Liver (tissue), 9 donors: ENCODE data around the gene SORD. TPM values are rescaled to one million over a fixed set of nuclear protein-coding genes. Genes with fewer than 3 reads are reported as not detected.

ENCODE experiments used
- DNase-seq: peaks from one replicate; pipeline ENCODE4 v3.0.0-alpha.2; 2017; ENCODE audit warnings: low spot score
- H3K27ac ChIP-seq, 2 donors: one replicate each; pipeline ENCODE4 v1.7.0; 2013; ENCODE audit warnings: inconsistent platforms in 2 of 2, low read length in 2 of 2, control low read depth in 1 of 2, low read depth in 1 of 2, mild to moderate bottlenecking in 1 of 2
- H3K27me3 ChIP-seq, 4 donors: one replicate each; pipeline versions ENCODE4 v1.6.1 to v1.7.0; 2013; ENCODE audit warnings: low read length in 3 of 4, inconsistent platforms in 1 of 4, mild to moderate bottlenecking in 1 of 4, moderate library complexity in 1 of 4; ENCODE audit not compliant: control insufficient read depth in 4 of 4, insufficient read depth in 4 of 4
- H3K36me3 ChIP-seq, 4 donors: one replicate each; pipeline versions ENCODE4 v1.6.1 to v1.7.0; 2013; ENCODE audit warnings: low read length in 3 of 4, mild to moderate bottlenecking in 3 of 4, low read depth in 1 of 4, moderate library complexity in 1 of 4; ENCODE audit not compliant: control insufficient read depth in 4 of 4, insufficient read depth in 3 of 4
- H3K4me1 ChIP-seq, 4 donors: one replicate each; pipeline versions ENCODE4 v1.6.1 to v1.7.0; 2013; ENCODE audit warnings: low read length in 3 of 4, mild to moderate bottlenecking in 3 of 4, moderate library complexity in 1 of 4; ENCODE audit not compliant: control insufficient read depth in 4 of 4, insufficient read depth in 4 of 4
- H3K4me3 ChIP-seq, 3 donors: one replicate each; pipeline versions ENCODE4 v1.6.1 to v1.7.0; 2013; ENCODE audit warnings: low read length in 3 of 3, control low read depth in 1 of 3, low read depth in 1 of 3, mild to moderate bottlenecking in 1 of 3
- H3K9ac ChIP-seq, 2 donors: one replicate each; pipeline ENCODE4 v1.7.0; 2013; ENCODE audit warnings: low read length in 2 of 2, mild to moderate bottlenecking in 2 of 2, moderate library complexity in 2 of 2, control low read depth in 1 of 2, low read depth in 1 of 2
- H3K9me3 ChIP-seq, 4 donors: one replicate each; pipeline versions ENCODE4 v1.6.1 to v1.7.0; 2013; ENCODE audit warnings: low read length in 3 of 4; ENCODE audit not compliant: control insufficient read depth in 4 of 4
- EGR1 ChIP-seq, 2 donors: IDR thresholded peaks; 2 replicates each; pipeline ENCODE4 v1.6.1; 2016 to 2018; ENCODE audit warnings: antibody characterized with exemption in 2 of 2, low read depth in 2 of 2
- FOXA1 ChIP-seq: IDR thresholded peaks from 2 replicates; pipeline ENCODE4 v1.6.1; 2016; ENCODE audit warnings: antibody characterized with exemption
- FOXA2 ChIP-seq: IDR thresholded peaks from 2 replicates; pipeline ENCODE4 v1.6.1; 2016; ENCODE audit warnings: antibody characterized with exemption
- GABPA ChIP-seq, 2 donors: IDR thresholded peaks in 1 of 2; conservative IDR thresholded peaks in 1 of 2; 2 replicates each; pipeline ENCODE4 v1.6.1; 2016; ENCODE audit warnings: antibody characterized with exemption in 2 of 2, mild to moderate bottlenecking in 1 of 2, moderate library complexity in 1 of 2
- HNF4A ChIP-seq, 2 donors: conservative IDR thresholded peaks; 2 replicates each; pipeline ENCODE4 v1.6.1; 2016; ENCODE audit warnings: antibody characterized with exemption in 2 of 2, mild to moderate bottlenecking in 2 of 2
- HNF4G ChIP-seq: IDR thresholded peaks from 2 replicates; pipeline ENCODE4 v1.6.1; 2016; ENCODE audit warnings: antibody characterized with exemption
- JUND ChIP-seq, 2 donors: IDR thresholded peaks; 2 replicates each; pipeline ENCODE4 v1.6.1; 2016; ENCODE audit warnings: antibody characterized with exemption in 2 of 2
- NR2F2 ChIP-seq: IDR thresholded peaks from 2 replicates; pipeline ENCODE4 v1.6.1; 2016; ENCODE audit warnings: antibody characterized with exemption
- RAD21 ChIP-seq, 2 donors: IDR thresholded peaks; 2 replicates each; pipeline ENCODE4 v1.6.1; 2016; ENCODE audit warnings: antibody characterized with exemption in 2 of 2, mild to moderate bottlenecking in 2 of 2
- RXRA ChIP-seq, 2 donors: IDR thresholded peaks; 2 replicates each; pipeline ENCODE4 v1.6.1; 2017 to 2018; ENCODE audit warnings: antibody characterized with exemption in 2 of 2, mild to moderate bottlenecking in 1 of 2
- SP1 ChIP-seq: IDR thresholded peaks from 2 replicates; pipeline ENCODE4 v1.6.1; 2018; ENCODE audit warnings: antibody characterized with exemption, mild to moderate bottlenecking
- TAF1 ChIP-seq: conservative IDR thresholded peaks from 2 replicates; pipeline ENCODE4 v1.6.1; 2016; ENCODE audit warnings: antibody characterized with exemption, mild to moderate bottlenecking
- YY1 ChIP-seq: IDR thresholded peaks from 2 replicates; pipeline ENCODE4 v1.6.1; 2016; ENCODE audit warnings: antibody characterized with exemption, mild to moderate bottlenecking
- WGBS: extraction: QIAGEN DNeasy Blood & Tissue Kit; methylation state at CpG from one replicate; pipeline ENCODE4 v1.1.7; 2013; 5-methylcytosine and 5-hydroxymethylcytosine counted together
- polyA plus RNA-seq, 2 donors: library from polyadenylated mRNA; stranded (reverse) in 1 of 2; unstranded in 1 of 2; fragments of 200-250 nt in 1 of 2; fragments of >200 nt in 1 of 2; fragmentation: Nextera tagmentation in 1 of 2; extraction: Ambion mirVana in 1 of 2; gene quantifications; one replicate each; pipeline versions ENCODE4 v1.2.1 to v1.2.3, GENCODE V29; 2013 to 2015
- total RNA-seq, 2 donors: library from RNA; depleted of rRNA; stranded (reverse); fragments of >200 nt; gene quantifications; one replicate each; pipeline ENCODE4 v1.2.3, GENCODE V29; 2014
- TF ChIP-seq, protein P1 (sequence below): IDR thresholded peaks from 2 replicates; pipeline ENCODE4 v1.6.1; 2016; ENCODE audit warnings: antibody characterized with exemption
- TF ChIP-seq, protein P2 (sequence below): IDR thresholded peaks from 2 replicates; pipeline ENCODE4 v1.6.1; 2016; ENCODE audit warnings: antibody characterized with exemption, mild to moderate bottlenecking
- TF ChIP-seq, protein P3 (sequence below): IDR thresholded peaks from 2 replicates; pipeline ENCODE4 v1.6.1; 2016; ENCODE audit warnings: antibody characterized with exemption
- TF ChIP-seq, protein P4 (sequence below): IDR thresholded peaks from 2 replicates; pipeline ENCODE4 v1.6.1; 2016; ENCODE audit warnings: antibody characterized with exemption
- TF ChIP-seq, protein P5 (sequence below): fragments of 150-350 bp; IDR thresholded peaks from 2 replicates; pipeline ENCODE4 v1.5.1; 2017; ENCODE audit warnings: improper control_type of control experiment, low read depth, low read length; ENCODE audit not compliant: missing input control
- donor health status: healthy.
- donor health status: healthy.
- donor health status: healthy.
- donor health status: healthy.
- donor health status: healthy.

Gene SORD
- total and polyA plus RNA-seq, 4 donors, result 75.5 to 169 (median 167) TPM

DNA sequence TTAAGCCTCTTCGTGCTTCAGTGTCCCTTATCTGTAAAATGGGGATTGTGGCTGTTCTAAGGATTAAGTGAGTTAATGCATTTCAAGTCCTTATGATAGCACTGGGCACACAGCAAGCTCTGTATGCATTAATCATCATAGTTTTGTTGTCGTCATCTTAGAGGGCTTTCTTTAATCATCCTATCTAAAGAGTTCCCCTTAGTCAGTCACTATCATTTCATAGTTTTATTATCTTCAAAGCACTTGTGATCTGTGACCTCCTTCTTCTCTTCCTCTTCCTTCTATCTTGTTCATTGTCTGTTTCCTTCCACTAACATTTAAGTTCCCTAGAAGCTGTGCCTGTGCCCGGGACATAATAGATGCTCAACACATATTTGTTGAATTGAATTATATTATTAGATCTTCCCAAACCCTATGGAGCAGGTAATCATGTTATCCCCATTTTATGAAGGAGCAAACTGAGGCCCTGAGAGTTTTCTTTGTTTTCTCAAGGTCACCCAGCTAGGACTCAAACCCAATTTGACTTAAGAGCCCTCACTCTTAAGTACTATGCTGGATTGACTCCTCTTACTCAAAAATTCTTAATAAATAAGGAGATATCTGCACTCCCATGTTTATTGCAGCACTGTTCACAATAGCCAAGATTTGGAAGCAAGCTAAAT lies 66.8 kb downstream of the SORD start:
- Histone ChIP-seq H3K4me3 (no peak overlapping the region), H3K36me3 (no peaks in the 10 kb centered on the region), H3K27me3 (no peaks in the 10 kb centered on the region), H3K9ac (no peak overlapping the region), H3K27ac (no peak overlapping the region), H3K9me3 (no peaks in the 10 kb centered on the region), H3K4me1 (no peaks in the 10 kb centered on the region)
- DNase-seq, result no peak
- WGBS, result 80% methylated on average over 3 of the region's 3 CpGs
- TF ChIP-seq, protein P1, sequence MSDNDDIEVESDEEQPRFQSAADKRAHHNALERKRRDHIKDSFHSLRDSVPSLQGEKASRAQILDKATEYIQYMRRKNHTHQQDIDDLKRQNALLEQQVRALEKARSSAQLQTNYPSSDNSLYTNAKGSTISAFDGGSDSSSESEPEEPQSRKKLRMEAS, result no peak
- no peak for TF ChIP-seq JUND (IDR thresholded peaks at IDR 0.05)
- TF ChIP-seq, protein P2, sequence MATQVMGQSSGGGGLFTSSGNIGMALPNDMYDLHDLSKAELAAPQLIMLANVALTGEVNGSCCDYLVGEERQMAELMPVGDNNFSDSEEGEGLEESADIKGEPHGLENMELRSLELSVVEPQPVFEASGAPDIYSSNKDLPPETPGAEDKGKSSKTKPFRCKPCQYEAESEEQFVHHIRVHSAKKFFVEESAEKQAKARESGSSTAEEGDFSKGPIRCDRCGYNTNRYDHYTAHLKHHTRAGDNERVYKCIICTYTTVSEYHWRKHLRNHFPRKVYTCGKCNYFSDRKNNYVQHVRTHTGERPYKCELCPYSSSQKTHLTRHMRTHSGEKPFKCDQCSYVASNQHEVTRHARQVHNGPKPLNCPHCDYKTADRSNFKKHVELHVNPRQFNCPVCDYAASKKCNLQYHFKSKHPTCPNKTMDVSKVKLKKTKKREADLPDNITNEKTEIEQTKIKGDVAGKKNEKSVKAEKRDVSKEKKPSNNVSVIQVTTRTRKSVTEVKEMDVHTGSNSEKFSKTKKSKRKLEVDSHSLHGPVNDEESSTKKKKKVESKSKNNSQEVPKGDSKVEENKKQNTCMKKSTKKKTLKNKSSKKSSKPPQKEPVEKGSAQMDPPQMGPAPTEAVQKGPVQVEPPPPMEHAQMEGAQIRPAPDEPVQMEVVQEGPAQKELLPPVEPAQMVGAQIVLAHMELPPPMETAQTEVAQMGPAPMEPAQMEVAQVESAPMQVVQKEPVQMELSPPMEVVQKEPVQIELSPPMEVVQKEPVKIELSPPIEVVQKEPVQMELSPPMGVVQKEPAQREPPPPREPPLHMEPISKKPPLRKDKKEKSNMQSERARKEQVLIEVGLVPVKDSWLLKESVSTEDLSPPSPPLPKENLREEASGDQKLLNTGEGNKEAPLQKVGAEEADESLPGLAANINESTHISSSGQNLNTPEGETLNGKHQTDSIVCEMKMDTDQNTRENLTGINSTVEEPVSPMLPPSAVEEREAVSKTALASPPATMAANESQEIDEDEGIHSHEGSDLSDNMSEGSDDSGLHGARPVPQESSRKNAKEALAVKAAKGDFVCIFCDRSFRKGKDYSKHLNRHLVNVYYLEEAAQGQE, result no peak
- no peak for TF ChIP-seq NR2F2
- no peak for TF ChIP-seq FOXA2
- TF ChIP-seq, protein P3, sequence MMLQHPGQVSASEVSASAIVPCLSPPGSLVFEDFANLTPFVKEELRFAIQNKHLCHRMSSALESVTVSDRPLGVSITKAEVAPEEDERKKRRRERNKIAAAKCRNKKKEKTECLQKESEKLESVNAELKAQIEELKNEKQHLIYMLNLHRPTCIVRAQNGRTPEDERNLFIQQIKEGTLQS, result no peak
- no peak for TF ChIP-seq GABPA (IDR thresholded peaks at IDR 0.05 in 1 of 2, conservative IDR thresholded peaks at IDR 0.05 in 1 of 2)
- no peak for TF ChIP-seq EGR1 (IDR thresholded peaks at IDR 0.05; ENCODE audit: low read depth in 2 of 2)
- TF ChIP-seq HNF4G, result no peak
- TF ChIP-seq RXRA (IDR thresholded peaks at IDR 0.05), result no peak
- TF ChIP-seq RAD21 (IDR thresholded peaks at IDR 0.05), result no peak
- TF ChIP-seq, protein P4, sequence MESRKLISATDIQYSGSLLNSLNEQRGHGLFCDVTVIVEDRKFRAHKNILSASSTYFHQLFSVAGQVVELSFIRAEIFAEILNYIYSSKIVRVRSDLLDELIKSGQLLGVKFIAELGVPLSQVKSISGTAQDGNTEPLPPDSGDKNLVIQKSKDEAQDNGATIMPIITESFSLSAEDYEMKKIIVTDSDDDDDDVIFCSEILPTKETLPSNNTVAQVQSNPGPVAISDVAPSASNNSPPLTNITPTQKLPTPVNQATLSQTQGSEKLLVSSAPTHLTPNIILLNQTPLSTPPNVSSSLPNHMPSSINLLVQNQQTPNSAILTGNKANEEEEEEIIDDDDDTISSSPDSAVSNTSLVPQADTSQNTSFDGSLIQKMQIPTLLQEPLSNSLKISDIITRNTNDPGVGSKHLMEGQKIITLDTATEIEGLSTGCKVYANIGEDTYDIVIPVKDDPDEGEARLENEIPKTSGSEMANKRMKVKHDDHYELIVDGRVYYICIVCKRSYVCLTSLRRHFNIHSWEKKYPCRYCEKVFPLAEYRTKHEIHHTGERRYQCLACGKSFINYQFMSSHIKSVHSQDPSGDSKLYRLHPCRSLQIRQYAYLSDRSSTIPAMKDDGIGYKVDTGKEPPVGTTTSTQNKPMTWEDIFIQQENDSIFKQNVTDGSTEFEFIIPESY, result no peak

DNA sequence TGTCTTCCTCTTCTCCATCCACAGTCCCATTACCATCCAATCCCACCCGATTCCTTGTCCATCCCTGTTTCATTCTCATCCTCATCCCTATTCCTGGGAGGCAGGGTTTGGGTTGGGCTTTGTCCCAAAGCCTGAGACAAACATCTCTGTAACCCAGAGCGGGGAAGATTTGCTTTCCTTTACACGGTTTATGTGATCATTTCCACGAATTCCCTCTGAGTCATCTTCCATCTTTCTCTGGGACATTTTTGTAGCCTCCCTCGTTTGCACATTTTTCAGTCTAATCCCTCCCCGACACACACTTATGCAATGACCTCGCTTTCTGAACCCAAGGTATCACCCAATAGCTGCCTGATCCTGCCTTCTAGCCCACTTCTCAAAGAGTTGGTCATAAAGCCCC lies 68.2 kb downstream of the SORD start:
- H3K27me3 ChIP-seq, result no peaks in the 10 kb centered on the region
- no peaks in the 10 kb centered on the region for H3K36me3 ChIP-seq
- no peak overlapping the region for H3K27ac ChIP-seq
- no peak overlapping the region for H3K9ac ChIP-seq
- no peak overlapping the region for H3K4me3 ChIP-seq
- no peaks in the 10 kb centered on the region for H3K4me1 ChIP-seq
- 69% methylated on average over 7 of the region's 7 CpGs for WGBS
- no peaks in the 10 kb centered on the region for H3K9me3 ChIP-seq
- DNase-seq, result no peak
- TF ChIP-seq, protein P5, sequence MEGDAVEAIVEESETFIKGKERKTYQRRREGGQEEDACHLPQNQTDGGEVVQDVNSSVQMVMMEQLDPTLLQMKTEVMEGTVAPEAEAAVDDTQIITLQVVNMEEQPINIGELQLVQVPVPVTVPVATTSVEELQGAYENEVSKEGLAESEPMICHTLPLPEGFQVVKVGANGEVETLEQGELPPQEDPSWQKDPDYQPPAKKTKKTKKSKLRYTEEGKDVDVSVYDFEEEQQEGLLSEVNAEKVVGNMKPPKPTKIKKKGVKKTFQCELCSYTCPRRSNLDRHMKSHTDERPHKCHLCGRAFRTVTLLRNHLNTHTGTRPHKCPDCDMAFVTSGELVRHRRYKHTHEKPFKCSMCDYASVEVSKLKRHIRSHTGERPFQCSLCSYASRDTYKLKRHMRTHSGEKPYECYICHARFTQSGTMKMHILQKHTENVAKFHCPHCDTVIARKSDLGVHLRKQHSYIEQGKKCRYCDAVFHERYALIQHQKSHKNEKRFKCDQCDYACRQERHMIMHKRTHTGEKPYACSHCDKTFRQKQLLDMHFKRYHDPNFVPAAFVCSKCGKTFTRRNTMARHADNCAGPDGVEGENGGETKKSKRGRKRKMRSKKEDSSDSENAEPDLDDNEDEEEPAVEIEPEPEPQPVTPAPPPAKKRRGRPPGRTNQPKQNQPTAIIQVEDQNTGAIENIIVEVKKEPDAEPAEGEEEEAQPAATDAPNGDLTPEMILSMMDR, result no peak
- TF ChIP-seq, protein P1, result no peak
- TF ChIP-seq, protein P2, result no peak
- TF ChIP-seq HNF4A (conservative IDR thresholded peaks at IDR 0.05) (no peak), RAD21 (IDR thresholded peaks at IDR 0.05) (no peak), SP1 (no peak), NR2F2 (no peak), HNF4G (no peak), EGR1 (IDR thresholded peaks at IDR 0.05; ENCODE audit: low read depth in 2 of 2) (no peak), TAF1 (no peak), GABPA (IDR thresholded peaks at IDR 0.05 in 1 of 2, conservative IDR thresholded peaks at IDR 0.05 in 1 of 2) (no peak), YY1 (no peak), FOXA1 (no peak)
- TF ChIP-seq, protein P3, result no peak
